AML-193 (cell line): Measurements from ENCODE around the gene RNF19B.
"Not testable (repeated sequence)": the region's sequence is repeated elsewhere in the genome, so short reads cannot be mapped to it uniquely, and the experiment has no call there.

Source experiments
- DNase-seq, 2 experiments: peaks; one replicate each; lab custom pipeline; 2025; lab: John Stamatoyannopoulos, UW

The RNF19B gene

DNA sequence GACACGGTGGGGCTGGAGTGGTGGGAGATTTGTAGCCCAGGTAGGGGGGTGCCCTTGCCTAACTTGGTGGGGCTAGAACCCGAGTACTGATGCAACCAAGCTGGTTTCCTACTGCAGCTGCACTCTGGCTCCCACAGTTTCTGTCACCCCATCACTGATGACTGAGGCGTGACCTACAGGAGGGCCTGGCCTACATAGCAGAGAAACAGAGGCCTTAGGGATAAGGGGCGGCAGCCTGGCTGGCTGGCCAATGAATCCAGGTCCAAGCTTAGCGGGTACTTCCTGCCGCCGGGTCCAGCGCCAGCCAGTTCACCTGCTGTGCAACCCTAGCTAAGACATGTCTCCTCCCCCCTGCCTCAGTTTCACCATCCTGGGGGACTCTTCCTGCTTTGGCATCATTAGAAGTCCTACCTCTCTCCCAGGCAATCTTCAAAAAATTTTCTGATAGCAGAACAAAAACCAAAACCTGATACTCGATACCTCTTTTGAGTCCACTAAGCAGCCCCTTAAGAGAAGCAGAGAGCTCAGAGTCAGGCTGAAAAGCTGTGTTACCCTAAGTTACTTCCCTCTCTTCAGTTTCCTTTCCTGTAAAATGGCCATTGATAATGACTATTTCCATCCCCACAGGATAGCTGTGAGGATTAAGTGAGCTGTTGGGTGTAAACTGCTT, 27.3 kb upstream of the RNF19B start:
- no peak for DNase-seq

- no peak for DNase-seq
These were observed 26.8 kb upstream of the RNF19B start for GRCh38 chr1:32991386-32991785.

- no peak for DNase-seq
These were observed 26.3 kb upstream of the RNF19B start for GRCh38 chr1:32990887-32991286.

DNA sequence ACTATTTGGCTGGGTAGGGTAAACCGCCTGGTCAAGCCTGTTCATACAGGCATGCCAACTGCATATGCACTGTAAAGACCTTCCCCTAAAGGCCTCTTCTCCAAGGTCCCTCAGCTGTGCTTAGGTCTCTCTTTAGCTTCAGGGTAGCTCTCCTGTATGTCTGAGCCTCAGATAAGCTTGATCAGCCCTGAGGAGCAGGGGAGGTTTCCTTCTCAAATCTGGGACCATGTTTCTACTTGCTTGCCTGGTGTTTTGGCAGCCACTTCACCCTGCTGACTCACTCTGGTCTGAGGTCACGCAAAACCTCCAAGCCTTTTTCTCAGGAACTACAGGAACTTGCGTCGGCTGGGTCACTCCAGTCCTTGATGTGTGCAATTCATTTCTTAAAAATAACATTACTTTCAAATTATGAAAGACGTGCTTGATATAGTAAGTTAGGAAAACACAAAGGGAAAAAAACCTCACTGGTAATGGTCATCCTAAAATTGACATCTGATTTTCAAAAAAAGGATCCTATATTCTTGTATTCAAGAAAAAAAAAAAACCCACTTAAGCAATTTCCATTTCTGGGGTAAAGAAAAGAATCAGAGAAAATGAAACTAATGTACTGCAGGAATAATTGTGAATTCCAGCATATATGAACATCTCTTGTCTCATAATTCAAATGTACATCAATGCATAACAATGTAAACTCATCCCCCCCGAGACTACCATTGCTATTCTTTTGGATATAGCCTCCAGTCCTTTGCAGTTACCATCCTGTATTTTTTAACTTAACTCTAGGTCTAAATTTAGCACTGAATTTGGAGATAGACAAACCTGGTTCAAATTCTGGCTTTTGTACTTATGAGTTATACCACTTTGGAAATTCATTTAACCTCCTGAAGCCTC, 24.8 kb upstream of the RNF19B start:
- DNase-seq, result peak; percentile 85 to 87

- no peak for DNase-seq
These were observed 24.1 kb upstream of the RNF19B start for GRCh38 chr1:32988665-32989064.

- DNase-seq, result no peak
These were observed 20.6 kb upstream of the RNF19B start for GRCh38 chr1:32985226-32985625.

DNA sequence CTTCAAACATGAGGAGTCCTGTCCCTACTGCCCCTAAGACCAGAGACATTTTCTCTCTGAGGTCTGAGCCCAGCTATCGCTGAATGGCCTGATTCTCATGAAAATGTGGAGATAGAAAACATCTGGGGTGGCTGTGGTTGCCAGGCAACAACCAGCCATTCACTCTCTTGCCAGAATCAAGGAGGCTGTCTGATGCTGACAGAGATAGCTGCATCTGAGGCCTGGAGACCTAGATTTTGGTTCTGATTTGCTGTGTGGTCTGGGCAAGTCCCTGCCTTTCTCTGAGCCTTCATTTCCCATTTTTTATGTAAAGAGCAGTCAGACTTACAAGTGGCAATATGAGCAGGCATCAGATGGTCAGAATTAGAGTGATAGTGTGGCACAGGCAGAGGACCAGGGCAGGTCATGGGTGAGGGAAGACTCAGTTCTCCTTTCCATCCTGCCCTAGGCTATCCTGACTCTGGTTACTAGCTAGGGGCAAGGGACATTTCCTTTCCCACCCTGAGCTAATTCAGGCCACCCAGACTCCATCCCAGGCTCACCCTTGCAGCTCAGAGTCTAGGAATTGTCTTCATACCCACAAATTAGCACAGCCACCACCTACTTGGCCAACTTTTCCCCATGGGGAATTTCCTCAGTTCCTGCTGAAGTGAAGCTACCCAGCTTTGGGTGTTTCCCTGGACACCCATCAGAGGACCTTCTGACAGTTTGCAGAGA, 20.0 kb upstream of the RNF19B start:
- DNase-seq, result no peak

- no peak for DNase-seq
These were observed 19.5 kb upstream of the RNF19B start for GRCh38 chr1:32984090-32984454.

DNA sequence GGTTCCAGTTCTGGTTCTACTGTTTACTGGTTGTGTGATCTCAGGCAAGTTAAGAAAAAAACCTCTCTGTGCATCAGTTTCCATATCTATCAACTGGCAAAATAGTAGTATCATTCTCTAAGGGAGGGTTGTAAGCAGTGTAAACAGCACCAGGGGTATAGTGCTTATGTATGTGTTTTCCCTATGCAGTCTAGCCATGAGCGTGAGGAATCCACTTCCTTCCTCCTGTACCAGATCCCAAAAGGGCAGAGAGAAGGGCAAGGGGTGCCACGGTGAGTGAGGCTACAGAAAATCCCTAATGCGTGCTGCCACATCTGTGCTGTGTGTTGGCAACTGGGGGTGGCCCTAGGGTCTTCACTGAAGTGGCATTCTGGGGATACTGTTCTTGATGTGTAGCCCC, 18.4 kb upstream of the RNF19B start:
- DNase-seq, result no peak

GRCh38 chr1:32981003-32981901, 16.6 kb upstream of the RNF19B start:
- peak; percentile 92 to 97 for DNase-seq

- DNase-seq, result no peak
These were observed 15.5 kb upstream of the RNF19B start for GRCh38 chr1:32980080-32980479.

- DNase-seq, result no peak
These were observed 14.2 kb upstream of the RNF19B start for GRCh38 chr1:32978854-32979253.

DNA sequence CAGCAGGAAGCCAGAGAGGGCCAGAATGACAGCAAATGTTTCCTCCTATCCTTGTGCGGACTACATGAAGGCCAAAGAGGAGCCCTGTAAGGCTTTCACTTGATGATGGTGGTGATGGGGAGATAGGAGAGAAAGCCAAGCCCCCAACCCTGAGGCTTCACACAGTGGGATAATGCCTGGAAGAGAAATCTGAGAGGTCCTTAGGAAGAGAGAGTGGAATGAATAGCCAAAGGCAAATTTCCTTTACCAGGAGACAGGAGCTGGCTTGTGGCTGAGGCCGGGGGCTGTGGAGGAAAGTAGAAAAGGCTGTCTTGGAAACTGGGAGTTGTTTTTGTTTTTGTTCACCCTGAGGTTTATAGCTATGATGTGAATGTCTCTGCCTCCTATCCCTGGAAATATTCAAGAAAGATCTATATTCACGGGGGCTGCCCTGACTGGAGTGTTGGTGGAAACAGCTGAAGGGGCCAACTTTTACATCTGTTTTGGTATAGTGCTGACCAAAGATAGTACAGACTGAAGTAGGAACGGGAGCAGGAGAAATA, 13.0 kb upstream of the RNF19B start:
- DNase-seq, result no peak

DNA sequence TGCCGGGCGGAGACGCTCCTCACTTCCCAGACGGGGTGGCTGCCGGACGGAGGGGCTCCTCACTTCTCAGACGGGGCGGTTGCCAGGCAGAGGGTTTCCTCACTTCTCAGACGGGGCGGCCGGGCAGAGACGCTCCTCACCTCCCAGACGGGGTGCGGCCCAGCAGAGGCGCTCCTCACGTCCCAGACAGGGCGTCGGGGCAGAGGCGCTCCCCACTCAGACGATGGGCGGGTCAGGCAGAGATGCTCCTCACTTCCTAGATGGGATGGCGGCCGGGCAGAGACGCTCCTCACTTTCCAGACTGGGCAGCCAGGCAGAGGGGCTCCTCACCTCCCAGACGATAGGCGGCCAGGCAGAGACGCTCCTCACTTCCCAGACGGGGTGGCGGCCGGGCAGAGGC, 10.4 kb upstream of the RNF19B start:
- DNase-seq, result not testable (repeated sequence)

GRCh38 chr1:32973458-32973857, 8.8 kb upstream of the RNF19B start:
- not testable (repeated sequence) for DNase-seq

- no peak for DNase-seq
These were observed 8.3 kb upstream of the RNF19B start for GRCh38 chr1:32972814-32973428.

DNA sequence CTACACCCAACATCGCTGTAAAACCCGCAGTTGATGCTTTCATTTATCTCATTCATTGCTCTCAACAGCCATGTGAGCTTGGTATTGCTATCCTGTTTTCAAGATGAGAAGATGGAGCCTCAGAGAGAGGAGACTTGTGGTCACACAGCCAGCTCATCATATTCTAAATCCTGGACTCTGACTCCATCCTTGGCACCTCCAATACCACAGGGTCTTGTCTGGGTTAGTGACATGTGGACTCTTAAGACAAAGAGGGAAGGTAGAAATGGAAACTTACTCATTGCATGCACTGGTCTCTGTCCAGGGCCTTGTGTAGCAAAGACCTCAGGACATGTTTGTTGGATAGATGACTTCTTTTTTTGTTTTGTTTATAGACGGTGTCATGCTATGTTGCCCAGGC, 7.0 kb upstream of the RNF19B start:
- no peak for DNase-seq

GRCh38 chr1:32971156-32971555, 6.5 kb upstream of the RNF19B start:
- no peak for DNase-seq

- DNase-seq, result no peak
These were observed 5.0 kb upstream of the RNF19B start for GRCh38 chr1:32969566-32969965.

- DNase-seq, result no peak
These were observed 3.4 kb upstream of the RNF19B start for GRCh38 chr1:32967888-32968568.
